NCI-H128 (cell line): Measurements from ENCODE around the gene CLEC16A.
"Not testable (repeated sequence)": the region's sequence is repeated elsewhere in the genome, so short reads cannot be mapped to it uniquely, and the experiment has no call there.

Experiments
- DNase-seq: peaks from one replicate; lab custom pipeline; 2025; ENCODE audit not compliant: unreplicated experiment; lab: John Stamatoyannopoulos, UW

The CLEC16A gene

DNA sequence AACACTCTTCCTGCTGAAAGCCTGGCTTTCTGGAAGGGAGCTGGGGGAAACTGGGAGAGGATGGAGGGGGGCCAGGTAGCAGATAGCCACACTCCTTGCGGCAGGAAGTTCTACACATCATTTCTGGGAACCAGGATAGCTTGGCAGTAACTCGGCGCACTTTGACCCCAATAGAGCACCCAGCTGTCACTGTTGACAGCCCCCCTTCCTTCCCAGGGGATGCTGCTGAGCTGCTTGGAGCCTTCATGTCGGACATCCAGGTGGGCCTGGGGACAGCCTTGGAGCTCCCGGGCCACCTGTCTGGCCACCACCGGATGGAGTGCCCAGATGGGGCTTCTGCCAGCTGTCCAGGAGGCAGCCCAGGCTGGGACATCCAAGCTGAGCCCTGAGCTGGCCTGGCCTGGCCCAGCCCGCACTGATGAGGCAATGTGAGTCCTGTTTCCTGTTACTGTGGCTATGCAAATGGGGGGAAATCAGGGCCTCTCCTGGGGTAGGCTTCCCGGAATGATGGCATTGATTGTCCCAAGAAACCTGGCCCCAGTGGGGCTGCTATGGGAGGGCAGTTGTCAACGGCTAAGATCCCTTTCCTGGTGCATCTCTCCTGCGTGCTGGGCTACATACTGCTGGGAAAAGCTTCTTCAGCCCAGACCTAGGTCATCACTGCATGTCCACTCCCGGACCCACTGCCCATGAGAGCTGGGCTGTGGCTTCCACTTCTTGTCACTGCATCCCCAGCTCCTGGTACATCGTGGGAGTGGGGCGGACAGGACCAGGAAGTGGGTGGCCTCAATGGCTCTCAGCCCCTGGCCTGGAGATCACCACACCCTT is 261.6 kb downstream of the CLEC16A start:
- no peak for DNase-seq

- no peak for DNase-seq
These were observed 263.3 kb downstream of the CLEC16A start for GRCh38 chr16:11207646-11208045.

DNA sequence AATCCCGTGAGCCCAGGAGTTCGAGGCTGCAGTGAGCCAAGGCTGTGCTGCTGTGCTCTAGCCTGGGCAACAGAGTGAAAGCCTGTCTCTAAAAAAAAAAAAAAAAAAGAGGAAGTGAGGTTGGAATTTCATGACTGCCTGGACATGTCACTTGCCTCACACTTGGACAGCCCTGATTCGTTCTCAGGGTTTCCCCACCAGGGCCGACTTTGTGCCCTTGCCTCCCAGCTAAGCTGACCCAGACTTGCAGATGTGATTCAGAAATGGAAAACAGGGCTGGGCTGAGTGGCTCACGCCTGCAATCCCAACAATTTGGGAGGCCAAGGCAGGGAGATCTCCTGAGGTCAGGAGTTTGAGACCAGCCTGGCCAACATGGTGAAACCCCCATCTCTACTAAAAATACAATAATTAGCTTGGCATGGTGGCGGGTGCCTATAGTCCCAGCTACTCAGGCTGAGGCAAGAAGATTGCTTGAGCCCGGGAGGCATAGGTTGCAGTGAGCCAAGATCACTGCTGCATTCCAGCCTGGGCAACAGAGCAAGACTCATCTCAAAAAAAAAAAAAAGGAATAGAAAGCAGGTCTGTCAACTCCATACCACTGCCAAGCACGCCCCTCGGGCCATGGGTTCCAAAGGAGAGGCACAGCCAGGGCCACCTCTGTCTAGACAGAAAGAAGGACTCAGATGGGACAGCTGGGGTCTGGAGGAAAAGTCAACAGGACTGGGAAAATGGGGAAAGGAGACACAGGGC is 264.7 kb downstream of the CLEC16A start:
- no peak for DNase-seq

- DNase-seq: no peak
These were observed 265.9 kb downstream of the CLEC16A start for GRCh38 chr16:11210260-11210659.

GRCh38 chr16:11211061-11211976 is 267.0 kb downstream of the CLEC16A start:
- DNase-seq: no peak

GRCh38 chr16:11211977-11212797 is 267.8 kb downstream of the CLEC16A start:
- DNase-seq: no peak

- DNase-seq: no peak
These were observed 268.4 kb downstream of the CLEC16A start for GRCh38 chr16:11212798-11213196.

GRCh38 chr16:11213373-11213772 is 269.0 kb downstream of the CLEC16A start:
- no peak for DNase-seq

GRCh38 chr16:11213799-11214198 is 269.4 kb downstream of the CLEC16A start:
- no peak for DNase-seq

DNA sequence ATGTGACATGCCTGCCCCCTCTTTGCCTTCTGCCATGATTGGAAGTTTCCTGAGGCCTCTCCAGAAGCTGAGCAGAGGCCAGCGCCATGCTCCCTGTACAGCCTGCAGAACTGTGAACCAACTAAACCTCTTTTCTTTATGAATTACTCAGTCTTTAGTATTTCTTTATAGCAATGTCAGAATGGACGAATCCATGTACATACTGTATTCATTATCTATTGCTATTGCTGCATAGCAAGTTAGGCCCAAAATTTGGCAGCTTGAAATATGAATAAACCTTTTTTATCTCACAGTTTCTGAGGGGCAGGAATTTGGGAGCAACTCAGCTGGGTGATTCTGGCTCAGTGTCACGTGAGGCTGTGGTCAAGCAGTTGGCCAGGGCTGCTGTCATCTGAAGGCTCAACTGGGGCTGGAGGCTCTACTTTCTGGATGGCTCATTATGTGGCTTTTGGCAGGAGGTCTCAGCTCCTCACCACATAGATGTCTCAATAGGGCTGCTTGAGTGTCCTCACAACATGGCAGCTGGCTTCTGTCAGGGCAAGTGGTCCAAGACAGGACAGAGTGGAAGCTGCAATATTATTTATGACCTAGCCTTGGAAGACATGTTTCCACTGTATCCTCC is 271.7 kb downstream of the CLEC16A start:
- DNase-seq: no peak

DNA sequence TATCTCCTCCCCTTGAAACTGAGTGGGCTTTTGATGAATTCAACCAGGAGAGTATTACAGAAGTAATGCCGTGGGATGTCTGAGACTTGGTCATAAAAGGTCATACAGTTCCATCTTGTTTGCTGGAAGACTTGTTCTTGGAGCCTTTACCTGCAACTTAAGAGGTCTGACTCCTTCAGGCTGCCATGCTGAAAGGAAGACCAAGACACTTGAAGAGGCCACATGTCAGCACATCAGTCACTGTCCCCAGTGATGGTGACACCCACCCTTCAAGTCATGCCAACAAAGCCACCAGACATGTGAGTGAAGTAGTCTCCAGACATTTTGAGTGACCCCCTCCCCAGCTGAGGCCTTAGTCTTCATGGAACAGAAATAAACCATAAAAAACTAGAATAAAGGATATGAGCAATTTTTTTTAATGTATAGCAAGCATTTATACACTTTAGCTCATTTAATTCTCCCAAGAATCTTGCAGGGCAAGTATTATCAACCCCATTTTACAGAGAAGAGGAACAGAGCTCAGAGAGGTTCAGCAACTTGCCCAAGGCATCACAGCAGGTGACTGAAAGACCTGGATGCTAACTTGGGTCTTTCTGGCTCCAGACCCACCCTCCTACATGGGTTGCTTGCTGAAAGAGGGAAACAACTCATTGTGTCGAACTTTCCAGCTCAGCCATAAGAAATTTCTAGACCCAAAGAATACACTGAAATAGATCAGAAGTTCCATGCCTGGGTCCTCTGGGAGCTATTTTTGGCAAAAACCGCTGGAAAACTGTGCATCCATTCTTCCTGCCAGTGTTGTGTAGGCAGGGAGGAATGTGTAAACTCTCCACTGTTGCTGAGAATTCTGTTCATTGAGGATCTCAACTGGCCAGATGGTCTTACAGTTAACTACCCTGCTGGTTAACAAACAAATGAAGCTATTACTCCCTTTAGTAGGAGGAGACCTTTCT is 273.6 kb downstream of the CLEC16A start:
- no peak for DNase-seq

DNA sequence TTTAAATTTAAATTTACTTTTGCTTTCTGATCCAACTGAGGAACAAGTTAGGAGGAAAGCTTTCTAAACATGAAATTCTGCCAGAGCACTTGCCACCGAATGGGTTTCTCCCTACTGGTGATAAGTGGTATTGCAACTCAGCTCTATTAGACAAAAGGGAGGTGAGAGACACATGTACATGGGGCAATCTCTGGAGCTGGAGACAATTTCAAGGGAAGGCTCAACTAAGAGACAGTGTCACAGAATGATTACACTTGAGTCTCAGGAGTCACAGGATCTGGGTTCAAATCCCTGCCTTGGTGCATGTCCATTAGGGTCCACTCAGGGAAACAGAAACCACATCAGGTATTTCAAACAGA is 274.2 kb downstream of the CLEC16A start:
- DNase-seq: no peak

DNA sequence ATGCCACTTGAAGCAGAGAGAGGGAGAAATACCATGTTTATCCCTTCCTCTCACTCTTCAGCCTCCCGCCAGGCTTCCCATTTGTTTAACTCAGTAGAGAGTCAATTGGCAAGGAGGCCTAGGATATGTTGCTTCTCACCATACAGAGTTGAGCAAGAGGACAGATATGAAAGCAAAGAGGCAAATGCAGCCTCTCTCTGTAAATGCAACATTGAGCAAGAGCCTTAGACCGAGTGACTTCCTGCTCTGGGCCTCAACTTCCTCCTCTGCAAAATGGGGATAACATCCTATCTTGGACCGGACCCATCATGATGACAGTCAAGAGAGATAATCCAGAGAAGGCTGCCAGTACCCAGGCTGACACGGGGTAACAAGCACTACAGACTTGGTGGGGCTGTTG is 274.8 kb downstream of the CLEC16A start:
- no peak for DNase-seq

- DNase-seq: not testable (repeated sequence)
These were observed 276.1 kb downstream of the CLEC16A start for GRCh38 chr16:11220507-11220906.

GRCh38 chr16:11224096-11224893 is 279.9 kb downstream of the CLEC16A start:
- no peak for DNase-seq

DNA sequence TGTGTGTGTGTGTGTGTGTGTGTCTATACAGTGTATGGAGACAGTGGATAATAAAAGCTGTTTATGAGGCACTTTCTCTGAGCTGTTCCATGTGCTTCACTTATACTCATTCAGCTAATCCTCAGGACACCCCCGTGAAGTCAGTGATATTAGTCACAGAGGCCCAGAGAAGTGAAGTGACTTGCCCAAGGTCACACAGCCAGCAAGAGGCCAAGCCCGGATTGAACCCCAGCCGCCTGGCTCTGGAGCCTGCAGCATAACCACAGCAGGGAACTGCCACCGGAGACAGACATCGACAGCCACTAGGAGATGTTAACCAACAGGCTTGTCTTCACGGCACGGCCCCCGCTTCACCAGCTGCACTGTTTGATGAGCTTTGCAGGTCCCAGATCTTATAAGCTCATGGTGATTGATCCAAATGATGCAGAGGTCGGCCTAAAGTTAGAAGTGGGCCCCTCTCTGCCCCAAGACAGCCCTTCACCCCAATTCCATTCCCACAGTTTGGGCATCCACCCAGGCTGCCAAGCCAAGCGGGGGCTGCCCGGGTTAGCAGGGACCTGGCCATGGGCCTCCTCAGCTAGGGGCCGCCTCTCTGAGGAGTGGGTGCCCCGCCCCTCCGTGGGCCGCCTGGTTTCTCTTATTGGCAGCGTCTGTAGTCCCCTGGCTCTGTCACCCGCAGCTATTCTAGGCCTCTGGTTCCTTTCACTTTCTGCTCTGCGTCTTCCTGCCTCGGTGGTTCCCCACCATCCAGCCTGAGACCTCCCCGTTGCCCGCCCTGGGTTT is 280.7 kb downstream of the CLEC16A start:
- no peak for DNase-seq
